NCI-H524 (cell line): ENCODE results near the gene AP2A1.

ENCODE experiments used
- DNase-seq, 2 experiments: peaks; one replicate each; lab custom pipeline; 2025; lab: John Stamatoyannopoulos, UW

AP2A1 gene

GRCh38 chr19:49839713-49840112 is 72.9 kb downstream of the AP2A1 start:
- DNase-seq: no peak

GRCh38 chr19:49840321-49840720 is 73.5 kb downstream of the AP2A1 start:
- DNase-seq: no peak

GRCh38 chr19:49840736-49841249 is 74.0 kb downstream of the AP2A1 start:
- DNase-seq: no peak

GRCh38 chr19:49843265-49843664 is 76.5 kb downstream of the AP2A1 start:
- DNase-seq: no peak

- DNase-seq: no peak
Observed at GRCh38 chr19:49844138-49845095, 77.6 kb downstream of the AP2A1 start.

GRCh38 chr19:49845414-49845813 is 78.6 kb downstream of the AP2A1 start:
- no peak for DNase-seq

GRCh38 chr19:49846408-49846807 is 79.6 kb downstream of the AP2A1 start:
- DNase-seq: no peak

GRCh38 chr19:49847731-49848696 is 81.2 kb downstream of the AP2A1 start:
- no peak for DNase-seq

- DNase-seq: no peak
Observed at GRCh38 chr19:49848938-49849337, 82.1 kb downstream of the AP2A1 start.

GRCh38 chr19:49849433-49850220 is 82.8 kb downstream of the AP2A1 start:
- DNase-seq: no peak

- DNase-seq: no peak
Observed at GRCh38 chr19:49850221-49850486, 83.4 kb downstream of the AP2A1 start.

GRCh38 chr19:49850487-49851342 is 83.9 kb downstream of the AP2A1 start, which contains the start of gene PTOV1:
TSS of gene PTOV1 (plus strand) at chr19:49851159.
- peak; percentile 94 for DNase-seq

- no peak for DNase-seq
Observed at GRCh38 chr19:49851456-49852259, 84.9 kb downstream of the AP2A1 start.

- no peak for DNase-seq
Observed at GRCh38 chr19:49852631-49853126, 85.9 kb downstream of the AP2A1 start.

- no peak for DNase-seq
Observed at GRCh38 chr19:49853852-49854377, 87.1 kb downstream of the AP2A1 start.

GRCh38 chr19:49854378-49855263 is 87.8 kb downstream of the AP2A1 start:
- no peak for DNase-seq

GRCh38 chr19:49855277-49855675 is 88.5 kb downstream of the AP2A1 start:
- no peak for DNase-seq
